Left renal pelvis (tissue), 4 donors: ENCODE data around the gene CBY1. TPM values are rescaled to one million over a fixed set of nuclear protein-coding genes. Genes with fewer than 3 reads are reported as not detected.

Source experiments
- DNase-seq, 4 donors: peaks; one replicate each; pipeline ENCODE4 v3.0.0-alpha.2; 2013; ENCODE audit warnings: low read depth in 4 of 4, low spot score in 3 of 4
- polyA plus RNA-seq, 4 donors: library from polyadenylated mRNA; unstranded; fragments of 120-200 nt; gene quantifications; one replicate each; pipeline ENCODE4 v1.2.1, GENCODE V29; 2013; ENCODE audit not compliant: insufficient read length in 4 of 4

CBY1 gene
- polyA plus RNA-seq, 4 donors: 52.0 to 64.3 (median 61.7) TPM

- DNase-seq: no peak
Measured at GRCh38 chr22:38645430-38645829, 11.0 kb upstream of the CBY1 start.

GRCh38 chr22:38649841-38650522 lies 6.5 kb upstream of the CBY1 start:
- no peak for DNase-seq

- no peak for DNase-seq
Measured at GRCh38 chr22:38652859-38653258, 3.6 kb upstream of the CBY1 start.

GRCh38 chr22:38653741-38654140 lies 2.7 kb upstream of the CBY1 start:
- no peak for DNase-seq

DNA sequence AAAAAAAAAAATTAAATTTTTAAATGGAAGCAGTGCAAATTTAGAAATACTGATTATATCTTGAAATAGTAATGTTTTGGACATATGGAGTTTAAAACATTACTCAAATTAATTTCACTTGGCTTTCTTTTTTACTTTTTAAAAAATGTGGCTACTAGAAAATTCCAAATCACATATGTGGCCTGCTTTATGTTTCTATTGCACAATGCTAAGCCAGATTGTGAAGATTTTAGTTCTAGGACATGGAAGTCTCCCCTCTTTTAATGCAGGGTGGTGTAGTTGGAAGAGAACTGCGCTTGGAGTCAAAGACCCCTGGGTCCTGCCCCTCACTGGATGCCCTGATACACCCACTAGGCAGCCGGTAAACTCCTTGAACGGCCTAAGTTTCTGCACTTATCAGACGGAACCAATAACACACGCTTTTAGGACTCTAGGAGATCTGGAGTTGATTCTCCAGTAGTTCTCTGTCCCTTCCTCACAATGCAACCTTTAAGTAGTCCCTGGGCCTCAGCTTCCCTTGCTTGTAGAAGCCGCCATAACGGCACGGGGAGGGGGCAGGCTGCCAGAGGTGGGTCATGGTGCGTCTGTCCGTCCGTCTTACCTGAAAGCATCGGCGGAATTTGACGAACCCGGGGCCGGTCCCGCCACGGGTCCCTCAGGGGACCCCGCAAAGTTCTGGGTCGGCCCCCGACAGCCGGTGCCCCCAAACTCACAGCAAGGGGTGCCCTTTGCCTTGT lies 751 bp upstream of the CBY1 start:
- DNase-seq: peak in 3 of 4 donors; percentile 7 to 16 (median 12)

- DNase-seq: peak in 3 of 4 donors; percentile 2 to 18 (median 10)
Measured at GRCh38 chr22:38657045-38657909, 839 bp downstream of the CBY1 start.

- no peak for DNase-seq
Measured at GRCh38 chr22:38674888-38675287, 18.4 kb downstream of the CBY1 start.

- DNase-seq: no peak
Measured at GRCh38 chr22:38675833-38676232, 19.4 kb downstream of the CBY1 start.

GRCh38 chr22:38681582-38682335 lies 25.3 kb downstream of the CBY1 start, which contains the start of gene TOMM22:
TSS of gene TOMM22 (plus strand) at chr22:38681957. CDS start at chr22:38681979, 22 bp downstream.
- DNase-seq: peak in 3 of 4 donors; percentile 72 to 75 (median 72)

DNA sequence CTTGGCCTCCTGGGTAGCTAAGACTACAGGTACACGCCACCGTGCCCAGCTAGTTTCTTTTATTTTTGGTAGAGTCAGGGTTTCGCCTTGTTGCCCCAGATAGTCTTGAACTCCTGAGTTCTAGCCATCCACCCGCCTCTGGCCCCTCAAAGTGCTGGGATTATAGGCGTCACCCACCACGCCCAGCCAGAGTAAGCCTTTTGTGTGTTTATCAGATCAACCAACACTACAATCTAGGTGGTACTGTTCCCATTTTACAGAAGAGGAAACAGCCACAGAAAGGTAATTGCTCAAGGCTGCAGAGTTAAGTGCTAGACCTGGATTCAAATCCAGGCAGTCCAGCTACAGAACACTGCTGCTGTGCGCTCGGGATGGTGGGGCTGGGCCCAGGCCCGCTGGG lies 28.5 kb downstream of the CBY1 start:
- DNase-seq: no peak

DNA sequence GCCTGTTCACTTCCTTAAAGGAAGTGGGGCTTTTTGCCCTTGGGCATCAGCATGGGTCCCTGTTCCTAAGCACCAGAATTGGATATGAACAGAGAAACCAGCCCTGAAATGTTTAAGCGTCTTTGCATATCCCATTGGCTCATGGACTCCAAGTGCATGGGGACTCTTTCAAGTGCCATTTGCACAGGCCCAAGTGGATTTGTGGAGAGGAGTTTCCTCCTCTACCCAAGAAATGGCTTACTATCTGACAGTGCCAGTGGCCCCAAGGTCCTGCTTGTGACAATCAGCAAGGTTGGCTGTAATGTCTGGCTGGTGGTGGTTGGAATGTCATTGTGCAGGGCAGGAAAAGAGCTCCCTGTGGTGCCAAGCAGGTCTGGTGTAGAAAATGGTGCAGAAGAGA lies 29.3 kb downstream of the CBY1 start:
- no peak for DNase-seq

GRCh38 chr22:38689651-38690050 lies 33.2 kb downstream of the CBY1 start:
- DNase-seq: no peak

DNA sequence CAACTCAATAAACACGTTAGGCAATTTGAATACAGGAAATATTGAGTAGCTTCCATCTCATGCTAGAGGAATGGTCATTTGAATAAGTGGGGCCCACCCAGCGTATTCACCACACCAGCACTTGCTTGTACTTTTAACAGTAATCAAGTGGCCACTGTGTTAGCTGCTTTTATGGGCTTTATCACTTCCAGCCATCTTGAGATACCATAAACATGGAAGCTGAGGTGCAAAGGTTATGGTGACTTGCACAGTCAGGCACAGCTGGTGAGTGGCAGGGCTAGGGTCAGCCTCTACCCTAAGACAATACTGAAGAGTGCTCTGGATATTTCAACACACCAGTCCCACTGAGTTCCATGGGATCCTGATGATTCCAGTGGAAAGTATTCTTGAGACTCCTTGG lies 37.6 kb downstream of the CBY1 start:
- no peak for DNase-seq

GRCh38 chr22:38694940-38695339 lies 38.5 kb downstream of the CBY1 start:
- DNase-seq: no peak

- no peak for DNase-seq
Measured at GRCh38 chr22:38696606-38697424, 40.4 kb downstream of the CBY1 start.

DNA sequence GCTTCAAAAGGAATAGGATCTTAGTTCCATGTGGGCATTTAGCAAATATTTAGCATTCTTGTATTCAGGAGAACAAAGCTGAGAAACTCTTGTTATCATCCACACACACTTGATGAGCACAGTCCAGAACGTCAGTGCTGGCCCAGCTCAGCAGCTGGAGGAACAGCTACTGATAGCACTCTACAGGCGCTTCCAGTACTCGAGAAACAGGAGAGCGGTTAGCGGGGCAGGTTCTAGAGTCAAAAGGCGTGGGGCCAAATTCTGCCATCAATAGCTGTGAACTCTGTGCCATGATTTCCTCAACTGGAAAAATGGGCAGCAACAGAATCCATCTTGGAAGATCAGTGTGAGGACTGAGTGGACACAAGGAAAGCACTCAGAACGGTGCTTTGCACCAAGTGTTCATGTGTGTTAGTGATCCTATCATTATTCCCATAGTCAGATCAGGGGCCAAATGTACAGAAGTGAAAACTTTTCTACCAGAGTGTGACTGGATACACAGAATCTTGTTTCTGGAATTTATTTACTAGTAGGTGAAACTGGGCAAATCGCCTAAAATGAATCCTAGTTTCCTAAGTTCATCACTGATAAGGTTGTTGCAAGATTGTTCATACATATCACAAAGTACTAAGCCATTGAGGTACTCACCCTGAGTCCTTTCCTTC lies 41.1 kb downstream of the CBY1 start:
- DNase-seq: no peak

DNA sequence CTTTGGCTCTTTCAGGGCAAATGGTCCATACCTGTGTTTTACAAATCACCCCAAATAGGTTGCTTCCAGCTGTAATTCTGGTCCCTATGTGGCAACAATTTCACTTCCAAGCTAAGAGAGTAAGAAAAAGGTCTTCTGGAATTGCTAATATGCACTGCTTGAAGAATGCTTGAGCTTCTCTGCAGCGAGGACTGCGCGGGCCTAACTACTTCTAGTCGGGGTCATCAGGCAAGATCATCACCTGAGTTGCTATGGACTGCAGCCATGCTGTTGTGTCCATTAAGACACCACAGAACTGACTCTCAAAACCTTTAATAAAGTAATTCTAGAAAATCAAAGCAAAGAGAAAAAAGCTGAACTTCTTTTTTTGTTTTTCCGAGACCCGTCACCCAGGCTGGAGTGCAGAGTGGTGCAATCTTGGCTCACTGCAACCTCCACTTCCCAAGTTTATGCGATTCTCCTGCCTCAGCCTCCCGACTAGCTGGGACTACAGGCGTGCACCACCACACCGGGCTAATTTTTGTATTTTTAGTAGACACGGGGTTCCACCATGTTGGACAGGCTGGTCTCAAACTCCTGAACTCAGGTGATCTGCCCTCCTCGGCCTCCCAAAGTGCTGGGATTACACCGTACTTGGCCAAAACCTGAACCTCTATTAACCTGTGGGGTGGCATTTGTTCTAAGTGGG lies 42.1 kb downstream of the CBY1 start:
- DNase-seq: no peak

DNA sequence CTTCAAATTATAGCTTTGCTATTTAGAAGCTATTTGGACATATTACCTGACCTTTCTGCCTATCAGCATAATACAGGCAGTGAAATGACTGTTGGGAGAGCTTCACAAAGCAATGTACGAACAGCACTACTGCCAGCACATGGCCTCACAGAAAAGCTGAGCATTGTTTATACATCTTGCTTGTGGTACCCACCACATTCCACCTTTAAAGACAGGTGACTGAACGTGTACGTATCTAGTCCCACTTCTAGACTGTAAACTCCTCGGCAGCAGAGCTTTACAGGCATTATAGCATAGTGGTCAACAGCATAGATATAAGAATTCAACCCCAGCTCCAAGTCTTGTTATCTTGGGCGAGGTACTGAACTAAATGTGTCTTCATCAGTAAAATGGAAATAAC lies 42.7 kb downstream of the CBY1 start:
- DNase-seq: no peak
